HG02798 (cell line): ENCODE results near the gene ARHGAP30.
A peak's percentile ranks its signal among the peaks of the same experiment; 100 is the strongest.
"Not testable (repeated sequence)": the region's sequence is repeated elsewhere in the genome, so short reads cannot be mapped to it uniquely, and the experiment has no call there.

ENCODE experiments used
- ATAC-seq: cut with Tn5 transposase; IDR thresholded peaks from one replicate; pipeline ENCODE4 v1.9.1; 2021; ENCODE audit warnings: mild to moderate bottlenecking; ENCODE audit not compliant: unreplicated experiment, poor library complexity

ARHGAP30 gene, protein sequence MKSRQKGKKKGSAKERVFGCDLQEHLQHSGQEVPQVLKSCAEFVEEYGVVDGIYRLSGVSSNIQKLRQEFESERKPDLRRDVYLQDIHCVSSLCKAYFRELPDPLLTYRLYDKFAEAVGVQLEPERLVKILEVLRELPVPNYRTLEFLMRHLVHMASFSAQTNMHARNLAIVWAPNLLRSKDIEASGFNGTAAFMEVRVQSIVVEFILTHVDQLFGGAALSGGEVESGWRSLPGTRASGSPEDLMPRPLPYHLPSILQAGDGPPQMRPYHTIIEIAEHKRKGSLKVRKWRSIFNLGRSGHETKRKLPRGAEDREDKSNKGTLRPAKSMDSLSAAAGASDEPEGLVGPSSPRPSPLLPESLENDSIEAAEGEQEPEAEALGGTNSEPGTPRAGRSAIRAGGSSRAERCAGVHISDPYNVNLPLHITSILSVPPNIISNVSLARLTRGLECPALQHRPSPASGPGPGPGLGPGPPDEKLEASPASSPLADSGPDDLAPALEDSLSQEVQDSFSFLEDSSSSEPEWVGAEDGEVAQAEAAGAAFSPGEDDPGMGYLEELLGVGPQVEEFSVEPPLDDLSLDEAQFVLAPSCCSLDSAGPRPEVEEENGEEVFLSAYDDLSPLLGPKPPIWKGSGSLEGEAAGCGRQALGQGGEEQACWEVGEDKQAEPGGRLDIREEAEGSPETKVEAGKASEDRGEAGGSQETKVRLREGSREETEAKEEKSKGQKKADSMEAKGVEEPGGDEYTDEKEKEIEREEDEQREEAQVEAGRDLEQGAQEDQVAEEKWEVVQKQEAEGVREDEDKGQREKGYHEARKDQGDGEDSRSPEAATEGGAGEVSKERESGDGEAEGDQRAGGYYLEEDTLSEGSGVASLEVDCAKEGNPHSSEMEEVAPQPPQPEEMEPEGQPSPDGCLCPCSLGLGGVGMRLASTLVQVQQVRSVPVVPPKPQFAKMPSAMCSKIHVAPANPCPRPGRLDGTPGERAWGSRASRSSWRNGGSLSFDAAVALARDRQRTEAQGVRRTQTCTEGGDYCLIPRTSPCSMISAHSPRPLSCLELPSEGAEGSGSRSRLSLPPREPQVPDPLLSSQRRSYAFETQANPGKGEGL

DNA sequence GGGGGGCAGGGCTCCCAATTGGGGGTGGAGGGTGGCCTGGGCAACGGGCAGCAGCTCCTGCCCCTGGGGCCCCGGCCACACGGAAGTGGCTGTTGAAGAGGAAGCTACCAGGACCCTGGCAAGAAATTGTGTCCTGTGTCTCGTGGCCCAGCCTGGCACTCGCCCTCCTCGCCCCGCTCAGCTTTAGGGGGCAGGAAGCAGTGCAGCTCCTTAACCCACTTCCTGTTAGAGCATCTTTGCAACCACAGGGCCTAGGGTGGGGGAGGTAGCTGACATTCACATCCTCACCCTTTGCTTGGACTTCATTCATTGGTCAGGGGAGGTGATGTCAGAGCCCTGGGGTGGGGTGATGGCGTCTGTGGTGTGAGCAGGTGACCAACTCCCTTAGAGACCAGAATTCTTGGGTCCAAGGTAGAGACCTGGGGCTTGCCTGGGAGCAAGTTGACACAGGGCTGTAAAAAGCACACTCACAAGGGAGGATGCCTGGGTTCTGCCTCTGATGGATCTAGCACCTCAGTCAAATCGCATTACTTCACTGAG is at the start of gene ARHGAP30:
Gene ARHGAP30 (minus strand): TSS at position 161 of the 540 bp plus-strand sequence. CDS start 267 bp downstream, outside the sequence.
- ATAC-seq, result peak; percentile 88

DNA sequence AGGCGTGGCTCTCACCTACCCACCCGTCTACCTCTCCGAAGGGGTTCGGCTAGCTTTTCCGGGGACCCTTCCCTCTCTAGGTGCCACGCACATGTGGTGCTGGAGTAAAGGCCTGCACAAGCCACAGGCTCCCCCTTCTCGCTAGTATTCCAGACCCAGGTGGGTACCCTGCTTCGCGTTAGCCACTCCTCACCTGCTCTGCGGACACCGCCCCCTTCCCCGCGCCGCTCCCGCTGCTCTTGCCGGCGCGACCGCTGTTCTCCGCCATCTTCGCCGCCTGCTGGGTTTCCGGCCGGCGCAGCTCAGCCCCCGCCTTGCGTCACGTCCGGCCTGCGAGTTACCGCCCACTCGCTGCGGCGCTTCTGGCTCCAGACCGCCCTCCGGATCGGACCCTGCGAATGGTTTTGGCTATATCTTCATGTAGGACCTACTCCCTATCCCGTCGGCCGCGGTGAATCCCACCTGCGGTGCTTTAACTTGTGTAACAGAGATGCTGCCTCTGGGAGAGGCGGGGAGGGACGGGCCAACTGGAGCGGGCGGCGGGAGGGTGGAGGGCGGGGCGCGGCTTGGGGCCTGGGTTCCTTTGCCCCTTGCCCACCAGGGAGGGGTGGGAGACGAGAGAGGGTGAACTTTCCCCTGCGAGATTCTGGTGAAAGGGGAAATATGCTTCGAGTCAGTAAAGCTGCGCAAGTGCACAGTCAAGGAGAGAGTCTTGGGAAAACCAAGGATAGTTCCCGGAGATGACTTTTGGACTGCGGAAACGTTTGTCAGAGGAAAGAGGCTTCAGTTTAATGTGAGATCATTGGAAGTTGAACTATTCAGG is 48.3 kb upstream of the ARHGAP30 start, which contains the start of the genes NIT1 and PFDN2:
Gene NIT1 (plus strand): TSS at position 347 of the 823 bp plus-strand sequence. CDS start 72 bp downstream, at position 419.
Gene PFDN2 (minus strand): TSS at position 279 of the 823 bp plus-strand sequence. CDS start 11 bp downstream, at position 268.
- peak; percentile 89 for ATAC-seq

DNA sequence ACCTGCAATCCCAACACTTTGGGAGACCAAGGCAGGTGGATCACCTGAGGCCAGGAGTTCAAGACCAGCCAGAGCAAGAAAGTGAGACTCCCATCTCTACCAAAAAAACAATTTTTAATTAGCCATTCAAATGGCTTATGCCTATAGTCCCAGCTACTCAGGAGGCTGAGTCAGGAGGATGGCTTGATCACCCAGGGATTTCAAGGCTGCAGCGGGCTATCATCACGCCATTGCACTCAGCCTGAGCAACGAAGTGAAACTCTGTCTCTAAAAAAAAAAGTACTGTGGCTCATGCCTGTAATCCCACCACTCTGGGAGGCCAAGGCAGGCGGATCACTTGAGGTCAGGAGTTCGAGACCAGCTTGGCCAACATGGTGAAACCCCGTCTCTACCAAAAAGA is 46.3 kb upstream of the ARHGAP30 start:
- not testable (repeated sequence) for ATAC-seq

DNA sequence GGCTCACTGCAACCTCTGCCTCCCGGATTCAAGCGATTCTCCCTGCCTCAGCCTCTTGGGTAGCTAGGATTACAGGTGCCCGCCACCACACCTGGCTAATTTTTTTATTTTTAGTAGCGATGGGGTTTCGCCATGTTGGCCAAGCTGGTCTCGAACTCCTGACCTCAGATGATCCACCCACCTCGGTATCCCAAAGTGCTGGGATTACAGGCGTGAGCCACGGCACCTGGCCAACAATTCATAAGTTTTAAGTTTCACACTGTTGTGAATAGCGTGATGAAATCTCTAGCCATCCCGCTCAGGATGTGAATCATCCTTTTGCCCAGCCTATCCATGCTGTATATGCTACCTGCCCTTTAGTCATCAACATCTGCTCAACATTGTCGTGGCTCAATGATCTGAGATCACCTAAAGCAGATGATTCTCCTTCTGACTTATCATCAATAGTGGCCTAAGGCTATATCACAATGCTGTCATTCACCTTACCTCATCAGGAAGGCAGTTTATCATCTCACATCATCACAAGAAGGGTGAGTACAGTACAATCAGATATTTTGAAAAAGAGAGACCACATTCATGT is 45.5 kb upstream of the ARHGAP30 start:
- no peak for ATAC-seq

DNA sequence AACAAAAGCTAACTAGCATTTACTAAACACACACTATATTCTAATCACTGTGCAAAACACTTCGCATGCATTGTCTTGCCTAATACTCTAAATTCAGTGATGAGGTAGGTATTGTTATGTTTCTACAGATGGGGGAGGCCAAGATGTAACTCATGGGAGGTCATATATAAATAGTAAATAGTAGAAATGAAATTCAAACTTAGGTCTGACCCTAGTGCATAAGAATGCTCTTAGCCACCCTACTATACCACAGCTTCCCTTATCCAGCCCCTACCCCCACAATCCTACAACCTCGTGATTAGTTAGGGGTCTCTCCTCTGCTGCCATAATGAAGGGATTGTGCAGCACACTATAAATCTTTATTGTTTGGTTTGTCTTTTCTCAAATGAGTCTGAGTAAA is 44.9 kb upstream of the ARHGAP30 start:
- ATAC-seq, result no peak

DNA sequence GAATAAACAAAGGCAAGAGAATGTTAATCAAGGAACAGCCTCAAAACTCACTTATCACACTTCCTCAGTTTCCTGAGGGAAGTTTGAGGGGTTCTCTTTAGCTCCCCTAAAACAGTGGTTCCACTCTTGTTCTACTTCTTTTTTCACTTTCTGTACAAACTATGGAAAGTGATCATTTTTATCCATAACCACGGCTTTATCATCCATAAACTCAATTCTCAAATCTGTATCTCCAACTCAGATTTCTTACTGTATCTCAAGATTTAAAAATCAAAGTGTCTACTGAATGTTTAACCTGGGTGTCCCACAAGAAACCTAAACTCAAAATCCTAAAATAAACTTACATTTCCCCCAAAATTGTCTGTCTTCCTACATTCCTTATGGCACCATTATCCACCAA is 44.2 kb upstream of the ARHGAP30 start:
- ATAC-seq, result no peak

DNA sequence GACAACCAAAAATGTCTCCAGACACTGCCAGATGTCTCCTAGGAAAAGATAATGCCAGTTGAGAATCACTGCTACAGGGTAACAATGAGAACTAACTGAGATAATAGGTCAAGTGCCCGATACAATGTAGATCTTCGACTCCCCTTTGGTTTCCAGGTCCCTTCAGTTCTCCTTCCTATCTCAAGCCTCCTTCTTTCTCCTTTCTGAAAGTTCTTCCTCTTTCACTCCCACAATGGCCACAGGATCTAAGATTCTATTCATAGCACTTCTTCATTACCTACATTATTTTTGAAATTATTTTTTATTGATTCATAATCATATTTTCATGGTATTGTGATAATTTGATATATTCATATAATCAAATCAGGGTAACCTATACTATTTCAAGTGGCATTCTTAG is 41.8 kb upstream of the ARHGAP30 start:
- ATAC-seq, result no peak

DNA sequence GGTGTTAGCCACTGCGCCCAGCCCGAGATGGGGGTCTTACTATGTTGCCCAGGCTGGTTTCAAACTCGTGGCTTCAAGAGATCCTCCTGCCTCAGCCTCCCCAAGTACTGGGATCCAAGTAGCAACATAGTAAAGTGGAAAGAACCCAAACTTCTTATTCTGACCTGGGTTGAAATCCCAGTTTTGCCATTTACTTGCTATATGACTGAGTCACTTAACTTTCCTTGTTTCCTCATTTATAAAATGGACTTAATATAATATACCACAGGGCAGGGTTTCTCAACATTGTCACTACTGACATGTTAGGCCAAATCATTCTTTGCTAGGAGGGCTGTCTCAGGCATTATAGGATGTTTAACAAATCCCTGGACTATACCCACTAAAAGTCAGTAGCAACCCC is 41.4 kb upstream of the ARHGAP30 start:
- ATAC-seq, result no peak

DNA sequence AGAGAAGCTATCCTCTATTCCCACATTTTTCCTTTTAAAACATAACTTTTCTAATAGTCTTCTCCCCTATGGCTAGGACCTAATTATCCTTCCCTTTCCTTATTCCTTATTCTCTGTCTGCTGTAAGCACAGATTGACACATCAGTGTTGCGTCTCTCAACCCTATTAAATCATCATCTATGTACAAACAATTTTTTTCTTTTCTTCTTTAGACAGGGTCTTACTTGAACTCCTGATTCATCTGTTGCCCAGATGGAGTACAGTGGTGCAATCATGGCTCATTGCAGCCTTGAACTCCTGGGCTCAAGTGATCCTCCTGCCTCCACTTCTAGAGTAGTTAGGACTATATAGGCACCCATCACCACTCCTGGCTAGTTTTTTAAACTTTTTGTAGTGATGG is 36.7 kb upstream of the ARHGAP30 start:
- no peak for ATAC-seq

DNA sequence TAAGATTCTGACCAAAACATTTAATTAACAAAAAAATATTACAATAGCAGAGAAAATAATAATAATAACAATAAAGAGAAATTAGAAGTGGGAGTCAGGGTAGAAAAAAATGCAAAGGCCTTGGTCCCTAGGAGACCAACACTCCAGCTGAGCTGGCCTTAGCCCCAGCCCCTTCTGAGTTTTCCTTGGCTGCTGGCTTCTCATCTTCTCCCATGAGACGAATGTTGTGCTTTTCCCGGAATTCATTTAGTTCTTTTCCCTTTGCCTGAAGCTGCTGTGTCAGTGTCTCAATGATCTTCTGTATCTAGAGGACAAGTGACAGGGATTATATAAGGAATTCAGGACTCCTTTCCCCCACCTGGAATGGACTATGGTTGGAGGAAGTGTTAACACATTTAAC is 30.9 kb upstream of the ARHGAP30 start:
- ATAC-seq, result no peak

DNA sequence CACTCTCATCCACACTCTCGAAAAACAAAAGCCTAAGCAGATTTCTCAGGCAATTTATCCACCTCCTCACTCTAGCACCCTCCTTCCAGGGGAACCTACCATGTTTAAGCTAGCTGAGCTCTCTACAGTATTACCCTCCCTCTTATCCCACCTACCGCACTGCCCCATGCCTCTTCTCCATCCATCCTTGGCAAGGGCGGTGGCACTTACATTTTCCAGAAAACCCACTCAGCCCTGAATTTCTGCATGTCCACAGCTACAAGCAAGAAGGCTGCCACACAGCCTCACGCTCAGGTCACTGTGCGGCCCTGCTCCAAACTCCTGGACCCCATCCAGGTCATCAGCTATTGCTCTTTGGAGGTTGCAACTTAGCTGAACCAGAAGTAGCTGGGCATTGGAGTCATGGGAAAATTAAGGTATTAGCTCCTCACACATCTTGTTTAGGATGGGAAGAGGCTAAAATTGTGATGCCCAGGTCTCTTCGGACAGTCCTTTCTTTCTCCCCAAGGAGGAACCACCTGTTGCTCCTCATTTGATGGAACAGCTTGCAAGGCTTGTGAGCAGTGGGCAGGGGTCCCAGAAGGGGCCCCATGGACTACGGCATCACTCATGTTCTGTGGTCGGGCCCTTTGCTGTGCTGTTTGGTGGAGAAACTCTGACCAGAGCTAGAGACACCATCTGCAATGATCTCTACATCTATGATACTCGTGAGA is 29.6 kb upstream of the ARHGAP30 start:
- ATAC-seq, result no peak

DNA sequence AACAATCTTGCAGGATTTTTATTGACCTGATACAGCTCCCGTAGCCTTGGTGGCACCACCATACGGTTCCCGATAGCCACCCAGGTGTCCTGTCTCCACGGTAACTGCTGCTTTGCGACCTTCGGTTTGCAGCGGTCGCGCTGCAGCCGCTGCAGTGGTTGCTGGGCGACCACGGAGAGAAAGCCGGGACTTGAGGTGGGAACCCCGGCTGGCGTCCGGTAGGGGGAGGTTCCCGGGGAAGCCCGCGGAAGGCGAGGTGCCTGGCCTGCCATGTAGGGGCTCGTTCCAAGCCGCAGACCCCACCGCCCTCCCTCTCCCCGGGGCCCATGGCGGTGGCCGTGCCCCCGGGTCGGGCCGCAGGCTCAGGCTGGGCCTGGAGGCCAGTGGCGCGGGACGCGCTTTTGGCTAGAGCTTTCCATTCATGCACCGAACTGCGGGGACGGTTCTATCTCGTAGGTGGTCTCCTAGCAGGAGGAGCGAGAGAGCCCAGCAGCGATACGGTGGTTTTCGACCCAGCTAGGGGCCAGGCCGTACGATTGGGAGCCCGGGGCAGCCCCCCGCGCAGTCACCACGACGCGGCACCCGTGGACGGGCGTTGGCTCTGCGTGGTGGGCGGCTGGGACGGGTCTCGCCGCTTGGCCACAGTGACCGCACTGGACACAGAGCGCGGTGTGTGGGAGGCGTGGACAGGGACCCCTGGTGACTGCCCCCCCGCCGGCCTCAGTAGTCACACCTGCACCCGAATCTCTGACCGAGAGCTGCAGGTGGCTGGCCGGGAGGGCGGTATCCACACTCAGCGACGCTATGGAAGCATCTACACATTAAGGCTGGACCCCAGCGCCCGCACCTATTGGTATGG is 28.7 kb upstream of the ARHGAP30 start, which contains the start of gene KLHDC9:
Gene KLHDC9 (plus strand): TSS at position 152 of the 859 bp plus-strand sequence. CDS start 175 bp downstream, at position 327.
- ATAC-seq, result peak; percentile 77

DNA sequence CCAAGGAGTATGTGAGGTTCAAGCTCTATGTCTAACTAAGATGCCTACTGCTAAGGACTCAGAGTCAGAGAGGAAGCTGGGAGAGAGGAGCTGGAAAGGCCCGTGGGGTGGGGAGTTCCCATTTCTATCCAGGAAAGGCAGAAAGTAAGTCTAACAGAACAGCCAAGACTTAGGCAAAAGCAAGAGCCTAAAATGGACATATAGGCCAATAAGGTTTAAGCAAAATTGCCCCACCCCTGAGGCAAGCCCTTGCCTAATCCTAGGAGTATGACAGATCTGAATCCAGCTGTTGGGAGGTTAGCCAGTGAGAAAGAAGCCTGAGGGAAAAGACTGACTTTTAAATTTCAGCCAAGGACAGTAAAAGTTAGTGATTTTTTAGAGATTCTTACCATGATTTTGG is 26.8 kb upstream of the ARHGAP30 start:
- no peak for ATAC-seq

DNA sequence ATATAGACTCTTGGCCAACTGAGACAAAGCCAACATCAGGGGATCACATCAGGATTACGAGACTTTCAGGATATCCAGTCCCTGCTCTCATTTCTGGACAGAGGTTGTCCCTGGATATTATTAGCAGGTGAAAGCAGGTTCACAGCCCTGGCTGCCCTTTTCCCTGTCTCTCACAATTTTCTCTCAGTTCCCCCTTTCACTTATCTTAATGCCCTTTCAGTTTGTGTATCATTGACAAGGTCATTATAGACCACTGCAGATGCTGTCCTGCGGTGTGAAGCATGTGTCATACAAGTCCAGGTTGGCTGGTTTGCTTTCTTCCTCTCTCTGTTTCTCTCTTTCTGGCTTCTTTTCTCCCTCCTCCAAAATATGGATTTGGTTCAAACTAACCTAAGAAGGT is 26.3 kb upstream of the ARHGAP30 start:
- no peak for ATAC-seq

DNA sequence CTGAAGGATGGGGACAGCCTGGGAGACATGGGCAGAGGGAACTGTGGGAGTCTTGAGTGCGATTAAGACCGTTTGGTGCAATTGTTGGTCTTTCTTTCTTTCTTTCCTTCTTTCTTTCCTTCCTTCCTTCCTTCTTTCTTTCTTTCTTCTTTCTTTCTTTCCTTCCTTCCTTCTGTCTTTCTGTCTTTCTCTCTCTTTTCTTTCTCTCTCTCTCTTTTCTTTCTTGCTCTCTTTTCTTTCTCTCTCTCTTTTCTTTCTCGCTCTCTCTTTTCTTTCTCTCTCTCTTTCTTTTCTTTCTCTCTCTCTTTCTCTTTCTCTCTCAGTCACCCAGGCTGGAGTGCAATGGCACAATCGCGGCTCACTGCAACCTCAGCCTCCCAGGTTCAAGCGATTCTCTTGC is 25.5 kb upstream of the ARHGAP30 start:
- no peak for ATAC-seq

DNA sequence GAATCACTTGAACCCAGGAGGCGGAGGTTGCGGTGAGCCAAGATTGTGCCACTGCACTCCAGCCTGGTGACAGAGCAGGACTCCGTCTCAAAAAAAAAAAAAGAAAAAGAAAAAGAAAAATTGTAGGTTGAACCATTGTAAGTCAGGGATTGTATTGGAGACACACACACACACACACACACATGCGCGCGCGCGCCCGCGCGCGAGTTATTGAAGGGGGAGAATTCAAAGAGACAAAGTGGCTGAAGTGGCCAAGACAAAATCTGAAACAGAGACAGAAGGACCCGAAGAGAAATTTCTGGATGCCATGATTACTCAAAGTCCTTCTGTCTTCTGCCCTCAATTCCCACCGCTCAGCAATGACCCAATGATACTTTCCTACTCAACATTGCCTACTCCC is 24.8 kb upstream of the ARHGAP30 start:
- ATAC-seq, result no peak

DNA sequence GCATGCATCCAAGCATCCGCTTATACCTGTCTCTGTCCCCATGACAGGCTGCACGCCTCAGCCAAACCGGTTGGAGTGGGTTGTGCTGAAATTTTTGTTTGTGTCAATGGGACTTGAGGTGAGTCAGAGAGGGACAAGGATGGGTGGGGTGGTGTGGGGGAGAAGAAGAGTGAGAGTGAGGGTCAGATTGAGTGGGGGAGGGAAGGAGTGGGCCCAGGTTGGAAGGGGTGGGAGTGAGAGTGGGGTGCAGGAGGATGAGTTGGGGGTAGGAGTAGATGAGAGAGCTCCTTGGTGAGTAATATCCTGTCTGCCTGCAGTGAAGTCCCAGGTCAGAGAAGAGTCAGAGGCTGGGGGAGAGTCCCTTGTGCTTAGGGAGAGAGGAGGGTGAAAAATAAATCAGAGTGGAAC is 22.9 kb upstream of the ARHGAP30 start:
- ATAC-seq, result no peak
